ENCODE measurements around the gene CACNA1B.
"Not testable (repeated sequence)": the region's sequence is repeated elsewhere in the genome, so short reads cannot be mapped to it uniquely, and the experiment has no call there.

Gene CACNA1B

DNA sequence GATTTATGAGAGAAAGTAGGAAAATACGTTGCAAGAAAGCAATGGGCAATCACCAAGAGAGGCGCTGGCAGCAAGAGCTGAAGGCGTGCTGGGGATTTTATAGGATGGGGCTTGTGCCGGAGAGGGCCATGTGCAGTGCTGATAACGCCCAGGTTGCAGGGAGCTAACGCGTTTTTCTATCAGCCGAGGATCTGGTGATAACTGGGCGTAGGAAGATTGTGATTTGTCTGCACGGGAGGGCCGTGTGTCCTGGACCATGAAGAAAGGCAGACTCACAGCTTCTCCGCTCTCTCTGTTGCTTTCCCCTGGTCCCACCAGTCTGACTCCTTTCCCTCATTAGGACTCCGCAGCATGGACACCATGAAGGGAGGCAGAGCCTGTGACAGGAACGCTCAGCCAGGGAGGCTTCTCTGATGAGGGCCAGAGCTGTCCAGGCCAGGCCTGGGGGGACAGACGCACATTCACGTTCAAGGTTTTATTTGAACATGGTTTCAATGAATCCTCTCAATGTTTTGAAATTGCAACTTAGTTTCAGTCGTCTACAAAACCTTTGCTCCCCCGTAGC, 11.9 kb upstream of the CACNA1B start:
- no peak for FAIRE-seq
- DNase-seq (ENCODE audit: insufficient read length, low spot score) = no peak

DNA sequence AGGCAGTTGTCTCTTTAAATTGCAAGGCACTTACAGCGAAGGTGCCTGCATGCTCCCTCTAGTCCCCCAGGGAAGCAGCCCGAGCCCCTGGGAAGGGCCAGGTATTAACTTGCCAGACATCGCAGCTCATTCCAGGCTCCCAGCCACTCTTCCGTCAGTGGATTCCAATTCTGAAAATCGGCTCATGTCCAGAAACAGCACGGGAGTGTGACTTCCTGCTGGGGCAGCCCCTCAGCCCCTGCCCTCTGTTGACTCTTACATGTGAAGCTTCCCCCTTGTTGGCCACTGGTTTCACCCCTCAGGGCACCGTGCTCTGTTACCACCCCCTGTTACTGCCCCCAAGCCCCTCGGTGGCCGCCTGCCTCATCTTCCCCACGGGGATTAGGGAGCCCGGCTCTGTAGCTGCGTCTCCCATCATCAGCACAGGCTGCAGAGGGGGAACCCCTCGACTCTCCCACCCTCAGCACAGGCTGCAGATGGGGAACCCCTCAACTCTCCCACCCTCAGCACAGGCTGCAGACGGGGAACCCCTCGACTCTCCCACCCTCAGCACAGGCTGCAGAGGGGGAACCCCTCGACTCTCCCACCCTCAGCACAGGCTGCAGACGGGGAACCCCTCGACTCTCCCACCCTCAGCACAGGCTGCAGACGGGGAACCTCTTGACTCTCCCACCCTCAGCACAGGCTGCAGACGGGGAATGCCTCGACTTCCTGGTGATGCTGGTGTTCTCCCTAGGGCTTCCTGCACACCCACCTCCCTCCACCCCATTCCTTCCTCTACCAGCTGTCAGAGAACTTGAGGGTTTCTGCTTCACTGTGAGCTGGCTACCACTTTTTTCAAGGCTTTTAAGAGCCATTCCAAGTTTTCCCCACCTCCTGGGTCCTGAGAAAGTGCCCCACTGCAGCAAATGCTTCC, 11.1 kb upstream of the CACNA1B start:
- no peak for FAIRE-seq
- DNase-seq (ENCODE audit: insufficient read length, low spot score) = no peak

DNA sequence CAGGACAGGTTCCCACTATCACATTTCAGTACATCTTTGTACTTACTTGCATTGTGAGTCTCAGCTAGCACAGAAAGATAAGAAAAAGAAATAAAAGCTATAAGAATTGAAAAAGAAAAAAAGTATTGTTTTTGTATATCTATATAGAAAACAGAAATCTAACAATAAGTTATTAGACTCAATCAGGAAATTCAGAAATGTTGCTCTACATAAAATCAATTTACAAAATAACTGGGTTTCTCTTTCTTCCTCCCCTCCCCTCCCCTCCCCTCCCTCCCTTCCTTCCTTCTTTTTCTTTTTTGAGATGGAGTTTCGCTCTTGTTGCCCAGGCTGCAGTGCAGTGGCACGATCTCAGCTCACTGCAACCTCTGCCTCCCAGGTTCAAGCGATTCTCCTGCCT, 7.2 kb upstream of the CACNA1B start:
- DNase-seq (ENCODE audit: insufficient read length, low spot score) = no peak
- no peak for FAIRE-seq

GRCh38 chr9:137872296-137872695, 5.3 kb upstream of the CACNA1B start:
- DNase-seq (ENCODE audit: insufficient read length, low spot score) = no peak
- no peak for FAIRE-seq

DNA sequence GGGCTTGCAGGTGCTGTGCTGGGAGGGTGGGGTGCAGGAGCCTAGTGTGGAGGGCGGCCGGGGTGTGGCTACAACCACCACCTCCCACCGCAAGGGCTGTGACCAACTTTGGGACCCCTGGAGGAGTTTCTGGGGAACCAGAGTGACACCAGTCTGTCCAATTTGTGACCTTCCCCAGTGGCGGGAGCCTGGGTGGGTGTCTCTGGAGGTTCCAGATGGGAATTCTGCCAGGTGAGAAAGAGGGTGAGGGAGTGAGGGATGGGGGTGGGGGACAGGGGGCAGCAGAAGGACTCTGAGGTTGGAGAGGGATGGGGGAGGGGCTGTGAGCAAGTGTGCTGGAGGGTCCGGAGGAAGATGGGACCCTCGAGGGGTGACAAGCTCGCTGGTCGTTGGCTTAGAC, 4.2 kb upstream of the CACNA1B start:
- FAIRE-seq = no peak
- DNase-seq (ENCODE audit: insufficient read length, low spot score) = no peak

- DNase-seq (ENCODE audit: insufficient read length, low spot score) = no peak
- no peak for FAIRE-seq
Measured at GRCh38 chr9:137873858-137874362, 3.7 kb upstream of the CACNA1B start.

- no peak for FAIRE-seq
- no peak for DNase-seq (ENCODE audit: insufficient read length, low spot score)
Measured at GRCh38 chr9:137875354-137875753, 2.2 kb upstream of the CACNA1B start.

GRCh38 chr9:137875846-137876245, 1.7 kb upstream of the CACNA1B start:
- DNase-seq (ENCODE audit: insufficient read length, low spot score) (no peak), FAIRE-seq (no peak)

GRCh38 chr9:137876269-137876668, 1.3 kb upstream of the CACNA1B start:
- FAIRE-seq (no peak), DNase-seq (ENCODE audit: insufficient read length, low spot score) (no peak)

DNA sequence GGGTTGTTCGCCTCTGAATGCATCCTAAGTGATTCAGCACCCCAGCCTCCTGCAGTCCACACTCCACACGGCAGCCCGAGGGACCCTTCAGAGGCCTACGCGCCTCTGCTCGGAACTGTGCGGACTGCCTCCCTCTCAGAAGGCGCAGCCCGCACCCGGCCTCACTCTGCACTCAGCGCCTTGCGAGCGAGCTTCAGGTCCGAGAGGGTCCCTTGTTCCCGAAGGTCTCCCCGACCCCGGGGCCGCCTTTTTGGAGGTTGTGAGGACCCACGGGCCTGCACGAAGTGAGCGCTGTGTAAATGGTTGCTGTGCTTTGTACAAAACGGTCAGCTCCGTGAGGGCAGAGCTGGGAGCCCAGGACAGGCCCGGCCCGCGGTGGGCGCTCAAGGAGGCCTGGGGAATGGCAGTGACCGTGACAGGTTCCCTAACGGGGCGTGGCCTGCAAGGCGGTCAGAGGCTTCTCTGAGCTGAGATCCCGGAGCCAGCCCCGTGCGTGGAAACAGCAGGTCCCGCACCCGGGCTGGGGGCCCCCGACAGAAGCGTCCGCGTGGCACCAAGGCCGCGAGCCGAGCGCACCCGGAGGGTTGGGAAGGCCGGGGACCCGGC, 698 bp upstream of the CACNA1B start:
- DNase-seq (ENCODE audit: insufficient read length, low spot score) (no peak), FAIRE-seq (no peak)

- peak; percentile 46 for DNase-seq (ENCODE audit: insufficient read length, low spot score)
- no peak for FAIRE-seq
Measured at GRCh38 chr9:137878146-137878941, 762 bp downstream of the CACNA1B start.

GRCh38 chr9:137879052-137879451, 1.5 kb downstream of the CACNA1B start:
- FAIRE-seq = no peak
- DNase-seq (ENCODE audit: insufficient read length, low spot score) = no peak

- FAIRE-seq (no peak), DNase-seq (ENCODE audit: insufficient read length, low spot score) (no peak)
Measured at GRCh38 chr9:137879566-137880150, 2.1 kb downstream of the CACNA1B start.

DNA sequence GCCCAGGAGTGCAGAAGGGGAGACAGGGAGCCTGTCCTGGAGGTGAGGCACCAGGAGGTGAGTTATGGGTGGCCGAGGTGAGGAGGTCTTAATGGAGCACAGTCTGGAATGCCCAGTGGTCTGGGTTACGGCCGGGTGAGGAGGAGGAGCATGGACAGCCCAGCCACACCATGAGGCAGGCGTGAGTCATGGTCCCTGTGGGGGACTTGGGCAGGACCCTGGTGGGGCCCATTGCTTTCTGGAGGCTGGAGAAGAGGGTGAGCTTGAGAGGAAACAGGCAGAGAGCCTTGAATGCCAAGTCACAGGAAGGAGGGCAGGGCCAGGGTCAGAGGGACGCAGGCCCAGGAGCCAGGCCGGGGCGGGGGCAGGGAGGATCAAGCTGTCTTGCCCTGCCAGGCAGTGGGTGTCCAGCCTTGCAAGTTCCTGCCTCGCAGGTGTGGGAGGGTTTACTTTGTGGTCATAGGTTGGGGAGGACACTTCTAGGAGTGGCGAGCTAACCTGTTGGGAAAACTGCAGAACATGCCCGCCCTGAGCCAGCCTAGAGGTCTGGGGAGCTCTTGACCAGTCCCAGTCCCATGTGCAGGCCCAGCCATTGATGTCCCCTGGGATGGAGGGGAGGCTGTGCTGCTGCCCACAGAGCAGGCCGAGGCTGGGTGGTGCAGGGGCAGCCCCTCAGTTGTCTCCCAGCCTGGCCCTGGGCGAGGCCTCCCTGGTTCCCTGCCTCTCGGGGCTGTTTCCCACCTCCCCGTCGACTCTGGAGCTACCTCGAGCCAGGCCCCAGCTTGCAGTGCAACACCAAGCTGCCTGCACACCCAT, 2.8 kb downstream of the CACNA1B start:
- FAIRE-seq (no peak), DNase-seq (ENCODE audit: insufficient read length, low spot score) (no peak)

GRCh38 chr9:137880976-137881530, 3.5 kb downstream of the CACNA1B start:
- DNase-seq (ENCODE audit: insufficient read length, low spot score) (no peak), FAIRE-seq (no peak)

DNA sequence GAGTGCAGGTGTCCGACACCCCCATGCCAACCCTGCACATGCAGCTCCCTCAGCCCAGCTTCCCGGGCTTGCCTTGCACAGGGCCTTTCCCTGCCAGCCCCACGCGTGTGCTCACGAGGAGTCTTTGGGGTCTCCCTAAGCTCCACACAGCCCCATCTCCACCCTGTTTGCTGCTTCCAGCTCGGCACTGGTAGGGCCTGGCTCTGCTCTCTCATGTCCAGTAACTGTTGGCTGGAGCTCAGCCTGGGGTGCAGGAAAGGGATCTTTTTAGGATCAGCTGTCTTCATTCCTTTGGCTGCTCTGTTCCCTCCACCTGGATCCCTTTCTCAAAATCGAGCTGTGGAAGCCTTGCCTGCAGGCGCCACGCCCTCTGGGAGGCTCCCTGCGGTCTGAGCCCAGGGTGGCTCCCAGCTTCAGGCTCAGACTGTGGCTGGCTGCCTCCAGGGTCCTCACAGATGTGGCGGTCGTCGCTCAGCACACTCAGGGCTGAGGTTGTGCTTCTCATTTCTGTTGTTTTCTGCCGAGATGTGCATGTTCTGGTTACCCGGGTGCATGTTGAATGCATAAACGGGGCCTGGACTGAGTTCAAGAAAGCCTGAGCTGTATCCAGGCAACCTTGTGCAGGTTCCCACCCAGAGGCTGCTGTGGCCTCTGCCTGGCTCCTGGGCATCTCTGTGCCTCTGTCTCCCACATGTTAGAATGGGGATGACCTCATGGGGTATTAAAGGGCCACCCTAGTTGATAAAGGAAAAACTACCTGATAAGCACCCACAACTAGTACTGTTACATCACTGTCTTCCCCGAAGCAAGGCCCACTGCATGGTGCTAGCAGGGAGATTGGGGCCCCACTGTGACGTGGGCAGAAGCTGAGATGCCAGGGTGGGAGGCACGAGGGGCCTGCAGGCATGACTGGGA, 4.3 kb downstream of the CACNA1B start:
- FAIRE-seq (no peak), DNase-seq (ENCODE audit: insufficient read length, low spot score) (no peak)

DNA sequence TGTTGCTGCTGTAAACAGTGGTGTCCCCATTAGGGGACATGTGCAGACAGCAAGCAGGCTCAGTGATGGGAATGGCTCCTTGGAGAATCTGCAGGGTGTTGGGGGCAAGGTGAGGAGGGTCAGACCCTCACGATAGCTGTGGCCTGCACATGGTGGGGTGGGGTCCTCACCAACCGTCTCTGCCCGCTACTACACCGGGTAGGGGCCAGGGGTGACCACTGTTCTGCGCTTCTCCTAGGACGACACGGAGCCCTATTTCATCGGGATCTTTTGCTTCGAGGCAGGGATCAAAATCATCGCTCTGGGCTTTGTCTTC, 4.9 kb downstream of the CACNA1B start:
- no peak for DNase-seq (ENCODE audit: insufficient read length, low spot score)

DNA sequence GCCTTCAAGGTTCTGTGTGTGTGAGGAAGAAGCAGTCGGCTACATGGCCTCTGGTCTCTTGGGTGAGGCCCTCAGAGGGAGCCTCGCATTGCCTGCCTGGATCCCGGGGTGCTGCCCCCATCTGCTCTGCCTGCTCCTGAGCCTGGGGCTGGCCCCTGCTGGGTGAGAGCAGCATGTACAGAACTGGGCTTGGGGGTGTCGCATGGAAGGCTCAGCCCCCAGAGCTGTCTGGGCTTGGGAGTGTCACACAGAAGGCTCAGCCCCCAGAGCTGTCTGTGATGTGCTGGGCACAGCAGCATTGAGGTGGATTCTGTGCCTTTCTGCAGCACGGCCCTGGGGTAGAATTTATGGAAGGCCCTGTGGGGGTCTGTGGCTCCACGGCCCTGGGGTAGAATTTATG, 6.4 kb downstream of the CACNA1B start:
- not testable (repeated sequence) for FAIRE-seq; DNase-seq (ENCODE audit: insufficient read length, low spot score)

More for the DNA sequence above, 4.9 kb downstream of the CACNA1B start:
- no peak for FAIRE-seq
